Chondrocyte (in vitro differentiated cells): ENCODE measurements around the gene TOX2. TPM values are rescaled to one million over a fixed set of nuclear protein-coding genes. Genes with fewer than 3 reads are reported as not detected.

Experiments used
- DNase-seq: peaks from one replicate; pipeline ENCODE4 v3.0.0; 2021; ENCODE audit warnings: mixed read lengths, low spot score
- H3K27ac Mint-ChIP-seq: one replicate; pipeline ENCODE4 v1.8.0; 2021; ENCODE audit warnings: mild to moderate bottlenecking, moderate library complexity, mixed read lengths; ENCODE audit not compliant: unreplicated experiment
- H3K27me3 Mint-ChIP-seq: 2 replicates; pipeline ENCODE4 v1.8.0; 2021; ENCODE audit warnings: low read depth, mixed read lengths
- H3K36me3 Mint-ChIP-seq: 2 replicates; pipeline ENCODE4 v1.8.0; 2021; ENCODE audit warnings: low read depth, mixed read lengths
- H3K4me1 Mint-ChIP-seq: 2 replicates; pipeline ENCODE4 v1.8.0; 2021; ENCODE audit warnings: low read depth, mild to moderate bottlenecking, mixed read lengths
- H3K4me3 Mint-ChIP-seq: one replicate; pipeline ENCODE4 v1.8.0; 2021; ENCODE audit warnings: mild to moderate bottlenecking, moderate library complexity, mixed read lengths; ENCODE audit not compliant: unreplicated experiment
- H3K9me3 Mint-ChIP-seq: 2 replicates; pipeline ENCODE4 v1.8.0; 2021; ENCODE audit warnings: low read depth, mixed read lengths
- CTCF ChIP-seq: fragments of 200-600 bp; sonication (generic); IDR thresholded peaks from 2 replicates; pipeline ENCODE4 v1.5.0; 2021; ENCODE audit warnings: antibody characterized with exemption, mild to moderate bottlenecking, moderate library complexity
- total RNA-seq: library from RNA; stranded (reverse); gene quantifications from 3 replicates; pipeline ENCODE4 v1.2.1, GENCODE V29; 2021

Gene TOX2
- total RNA-seq, 1 donor from 2014 or later = 0.12 TPM

GRCh38 chr20:44027343-44028002 is 112.8 kb downstream of the TOX2 start:
- no peak for DNase-seq
- Mint-ChIP-seq H3K36me3 (no peaks in the 10 kb centered on the region), H3K9me3 (peaks cover 3% of the 10 kb centered on the region), H3K27me3 (peaks cover 81% of the 10 kb centered on the region), H3K4me3 (no peak overlapping the region), H3K4me1 (no peaks in the 10 kb centered on the region), H3K27ac (no peak overlapping the region)
- TF ChIP-seq CTCF = no peak

- no peak overlapping the region for H3K27ac Mint-ChIP-seq
- no peak for DNase-seq
- H3K27me3 Mint-ChIP-seq = peaks cover 82% of the 10 kb centered on the region
- no peaks in the 10 kb centered on the region for H3K36me3 Mint-ChIP-seq
- H3K9me3 Mint-ChIP-seq = peaks cover 3% of the 10 kb centered on the region
- no peak for TF ChIP-seq CTCF
- no peak overlapping the region for H3K4me3 Mint-ChIP-seq
- H3K4me1 Mint-ChIP-seq = no peaks in the 10 kb centered on the region
Measured at GRCh38 chr20:44028003-44028730, 113.5 kb downstream of the TOX2 start.

GRCh38 chr20:44028868-44029847 is 114.5 kb downstream of the TOX2 start:
- TF ChIP-seq CTCF = no peak
- Mint-ChIP-seq H3K4me3 (no peak overlapping the region), H3K27me3 (peaks cover 79% of the 10 kb centered on the region), H3K9me3 (peaks cover 3% of the 10 kb centered on the region), H3K36me3 (no peaks in the 10 kb centered on the region), H3K27ac (no peak overlapping the region), H3K4me1 (no peaks in the 10 kb centered on the region)
- no peak for DNase-seq

- Mint-ChIP-seq H3K9me3 (peaks cover 3% of the 10 kb centered on the region), H3K27me3 (peaks cover 82% of the 10 kb centered on the region), H3K27ac (no peak overlapping the region), H3K36me3 (no peaks in the 10 kb centered on the region), H3K4me1 (no peaks in the 10 kb centered on the region), H3K4me3 (no peak overlapping the region)
- no peak for TF ChIP-seq CTCF
- no peak for DNase-seq
Measured at GRCh38 chr20:44029848-44030230, 115.2 kb downstream of the TOX2 start.

- no peaks in the 10 kb centered on the region for H3K4me1 Mint-ChIP-seq
- TF ChIP-seq CTCF = no peak
- H3K9me3 Mint-ChIP-seq = peaks cover 3% of the 10 kb centered on the region
- no peak overlapping the region for H3K27ac Mint-ChIP-seq
- H3K36me3 Mint-ChIP-seq = no peaks in the 10 kb centered on the region
- DNase-seq = no peak
- no peak overlapping the region for H3K4me3 Mint-ChIP-seq
- peaks cover 84% of the 10 kb centered on the region for H3K27me3 Mint-ChIP-seq
Measured at GRCh38 chr20:44030394-44030793, 115.7 kb downstream of the TOX2 start.
